G401 (cell line): Measurements from ENCODE around the gene MAP2K7. TPM values are rescaled to one million over a fixed set of nuclear protein-coding genes. Genes with fewer than 3 reads are reported as not detected.
"Not testable (repeated sequence)": the region's sequence is repeated elsewhere in the genome, so short reads cannot be mapped to it uniquely, and the experiment has no call there.

ENCODE experiments used
- DNase-seq: peaks from one replicate; pipeline ENCODE4 v3.0.0-alpha.2; 2015; ENCODE audit warnings: low spot score
- in situ Hi-C: cut with HindIII; loops from 2 replicates; pipeline ENCODE4 v1.10.0; 2016; ENCODE audit warnings: low sequenced_read_pairs, mixed read lengths
- total RNA-seq: library from RNA; depleted of rRNA; stranded (reverse); fragments of >200 nt; shearing (Covaris generic); gene quantifications from 2 replicates; pipeline ENCODE4 v1.2.3, GENCODE V29; 2014

MAP2K7 gene
- total RNA-seq, 1 experiment from 2014 or later: 16.2 TPM

GRCh38 chr19:7925171-7925851 lies 21.6 kb downstream of the MAP2K7 start:
- peak; percentile 50 for DNase-seq
- in situ Hi-C loops: no loop called here

DNA sequence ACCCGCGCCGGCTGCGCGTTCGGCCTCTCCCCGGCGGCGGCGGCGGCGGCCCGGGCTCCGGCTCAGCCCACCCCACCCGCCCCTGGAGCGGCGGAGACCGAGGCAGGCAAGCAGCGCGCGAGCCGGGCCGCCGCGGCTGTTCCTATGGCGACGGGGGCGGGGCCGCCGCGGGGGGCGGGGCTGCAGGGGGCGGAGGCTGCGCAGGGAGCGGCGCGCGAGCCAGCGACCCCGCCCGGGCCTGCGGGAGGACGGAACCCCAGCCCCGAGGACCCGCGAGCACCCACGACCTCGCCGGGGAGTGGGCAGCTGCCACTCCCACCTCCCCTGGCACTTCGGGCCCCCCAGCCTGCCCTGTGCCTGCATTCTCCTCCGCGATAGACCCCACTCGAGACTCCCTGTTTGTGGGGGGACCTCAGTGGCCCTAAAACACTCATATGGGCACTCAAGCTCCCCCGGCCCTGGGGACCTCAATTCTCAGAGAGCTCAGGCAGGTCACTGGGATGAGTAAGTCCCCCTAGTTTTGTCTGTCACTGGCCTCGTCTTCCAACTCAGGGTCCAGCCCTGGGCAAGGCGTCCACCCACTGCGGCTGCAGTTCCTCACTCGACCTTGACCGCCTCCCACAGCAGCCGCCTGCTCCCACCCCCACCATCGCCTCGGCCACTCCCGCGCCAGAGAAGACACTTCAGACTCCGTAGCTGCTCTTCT lies 22.5 kb downstream of the MAP2K7 start, which contains the start of gene CTXN1:
CTXN1 (minus strand) TSS at position 115 of the 706 bp plus-strand sequence. CDS start 597 bp downstream, outside the sequence.
- in situ Hi-C loops: no loop called here
- no peak for DNase-seq

- DNase-seq: no peak
- in situ Hi-C loops: no loop called here
These were observed 23.3 kb downstream of the MAP2K7 start for GRCh38 chr19:7926727-7927604.

- DNase-seq: no peak
- in situ Hi-C loops: no loop called here
These were observed 24.1 kb downstream of the MAP2K7 start for GRCh38 chr19:7927605-7928333.

DNA sequence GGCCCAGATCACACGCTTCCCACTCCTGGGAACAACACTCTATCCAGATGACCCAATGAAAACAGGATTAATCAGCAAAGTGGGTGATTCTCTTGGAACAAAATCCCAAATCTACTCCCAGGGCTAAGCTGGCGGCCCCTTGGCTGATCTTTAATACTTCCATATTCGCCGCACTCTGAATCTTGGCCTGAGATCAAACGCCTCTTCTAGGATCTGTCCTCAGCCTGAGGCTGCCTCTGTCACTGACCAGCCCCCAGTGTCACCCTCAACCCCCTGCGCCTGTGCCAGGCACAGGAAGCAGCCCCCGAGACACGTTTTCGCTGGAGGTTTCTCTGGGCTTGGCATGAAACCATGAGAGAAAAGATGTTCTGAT lies 24.6 kb downstream of the MAP2K7 start:
- in situ Hi-C loops: no loop called here

DNA sequence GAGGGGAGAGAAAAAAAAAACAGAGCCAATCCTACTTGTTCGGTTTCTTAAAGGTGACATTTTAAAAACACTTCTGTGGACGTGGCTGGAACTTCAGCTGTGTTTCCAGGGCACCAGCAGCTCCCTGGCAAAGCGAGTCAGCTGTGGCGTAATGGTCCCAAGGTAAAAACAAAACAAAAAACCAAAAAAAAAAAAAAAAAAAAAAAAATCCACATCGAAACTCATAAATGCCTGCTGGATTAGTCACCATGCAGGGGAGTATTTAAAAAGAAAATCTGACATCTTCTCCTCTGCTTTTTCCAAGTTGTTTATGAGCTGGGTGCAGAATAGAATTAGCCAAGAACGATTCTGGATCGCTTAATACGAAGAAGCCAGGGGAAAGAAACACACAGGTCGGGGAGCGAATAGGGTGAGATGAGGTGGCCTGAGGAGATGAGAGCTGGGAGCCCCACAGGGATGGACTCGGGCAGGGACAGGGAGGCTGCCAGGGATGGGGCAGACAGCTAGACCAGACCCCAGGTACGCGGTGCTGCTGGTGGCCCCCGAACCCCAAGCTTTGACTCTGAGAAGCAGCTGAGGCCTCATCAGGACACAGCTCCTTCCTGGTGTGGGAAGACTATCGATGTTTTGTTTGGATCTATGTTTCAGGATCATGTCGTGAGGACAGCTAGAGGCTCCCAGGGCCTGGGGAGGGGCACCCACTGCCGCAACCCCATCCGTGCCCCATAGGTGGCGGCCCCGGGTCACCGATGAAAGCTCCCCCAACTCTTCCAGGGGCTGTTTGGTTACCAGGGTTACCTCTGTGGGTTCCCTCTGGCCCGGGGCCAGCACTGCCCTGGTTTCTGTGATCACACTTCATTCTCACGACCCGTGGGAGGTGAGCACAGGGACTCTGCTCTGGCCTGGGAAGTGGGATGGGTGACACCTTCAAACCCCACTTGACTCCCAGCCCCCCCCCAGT lies 25.3 kb downstream of the MAP2K7 start:
- no peak for DNase-seq
- in situ Hi-C loops: no loop called here

More for the DNA sequence above, 24.6 kb downstream of the MAP2K7 start:
- no peak for DNase-seq

DNA sequence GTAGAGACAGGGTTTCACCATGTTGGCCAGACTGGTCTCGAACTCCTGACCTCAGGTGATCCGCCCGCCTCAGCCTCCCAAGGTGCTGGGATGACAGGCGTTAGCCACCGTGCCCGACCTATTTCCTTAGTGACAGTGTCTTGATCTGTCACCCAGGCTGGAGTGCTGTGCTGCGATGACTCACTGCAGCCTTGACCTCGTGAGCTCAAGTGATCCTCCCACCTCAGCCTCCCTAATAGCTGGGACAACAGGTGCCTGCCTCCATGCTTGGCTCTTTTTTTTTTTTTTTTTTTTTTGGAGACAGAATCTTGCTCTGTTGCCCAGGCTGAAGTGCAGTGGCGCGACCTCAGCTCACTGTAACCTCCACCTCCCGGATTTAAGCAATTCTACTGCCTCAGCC lies 26.4 kb downstream of the MAP2K7 start:
- in situ Hi-C loops, DNase-seq: not testable (repeated sequence)

- DNase-seq: no peak
- in situ Hi-C loops: no loop called here
These were observed 27.1 kb downstream of the MAP2K7 start for GRCh38 chr19:7930765-7931164.

GRCh38 chr19:7931221-7932061 lies 27.8 kb downstream of the MAP2K7 start:
- DNase-seq: no peak
- in situ Hi-C loops: no loop called here

- DNase-seq: no peak
- in situ Hi-C loops: no loop called here
These were observed 28.7 kb downstream of the MAP2K7 start for GRCh38 chr19:7932276-7932929.

DNA sequence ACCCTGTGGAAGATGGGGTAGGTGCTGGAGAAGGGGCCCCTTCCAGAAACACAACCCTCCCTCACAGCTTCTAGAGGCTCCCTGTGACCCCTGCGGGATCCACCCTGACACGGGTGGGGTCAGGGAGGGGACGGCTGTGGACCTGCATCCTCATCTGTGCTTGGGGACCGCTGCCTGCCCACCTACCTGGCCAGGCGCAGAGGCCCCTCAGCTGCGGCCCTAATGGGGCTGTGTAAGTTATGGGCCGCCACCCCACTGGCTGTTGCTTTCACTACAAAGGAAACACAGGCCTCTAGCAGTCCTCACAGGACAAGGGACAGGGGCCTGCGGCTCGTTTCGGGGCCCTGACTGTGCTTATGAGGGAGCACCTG lies 29.2 kb downstream of the MAP2K7 start:
- DNase-seq: no peak
- in situ Hi-C loops: no loop called here

DNA sequence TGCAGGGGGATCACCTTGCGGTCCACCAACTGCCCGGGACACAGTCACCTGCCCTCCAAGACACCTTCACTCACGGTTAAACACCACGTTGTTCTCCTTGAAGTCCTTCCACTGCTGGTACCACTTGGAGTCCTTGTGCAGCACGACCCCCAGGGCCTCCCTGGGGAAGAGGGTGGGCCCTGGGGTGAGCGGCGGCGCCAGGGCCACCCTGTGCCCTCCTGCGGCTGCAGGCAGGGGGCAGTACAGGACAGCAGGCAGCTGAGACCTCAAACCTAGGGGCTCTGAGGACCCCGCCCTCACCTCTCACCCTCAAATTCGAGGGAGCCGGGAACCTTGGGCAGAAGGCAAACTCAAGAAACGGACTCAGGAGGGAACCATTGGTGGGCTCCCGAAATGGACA lies 29.7 kb downstream of the MAP2K7 start:
- in situ Hi-C loops: no loop called here
- no peak for DNase-seq

DNA sequence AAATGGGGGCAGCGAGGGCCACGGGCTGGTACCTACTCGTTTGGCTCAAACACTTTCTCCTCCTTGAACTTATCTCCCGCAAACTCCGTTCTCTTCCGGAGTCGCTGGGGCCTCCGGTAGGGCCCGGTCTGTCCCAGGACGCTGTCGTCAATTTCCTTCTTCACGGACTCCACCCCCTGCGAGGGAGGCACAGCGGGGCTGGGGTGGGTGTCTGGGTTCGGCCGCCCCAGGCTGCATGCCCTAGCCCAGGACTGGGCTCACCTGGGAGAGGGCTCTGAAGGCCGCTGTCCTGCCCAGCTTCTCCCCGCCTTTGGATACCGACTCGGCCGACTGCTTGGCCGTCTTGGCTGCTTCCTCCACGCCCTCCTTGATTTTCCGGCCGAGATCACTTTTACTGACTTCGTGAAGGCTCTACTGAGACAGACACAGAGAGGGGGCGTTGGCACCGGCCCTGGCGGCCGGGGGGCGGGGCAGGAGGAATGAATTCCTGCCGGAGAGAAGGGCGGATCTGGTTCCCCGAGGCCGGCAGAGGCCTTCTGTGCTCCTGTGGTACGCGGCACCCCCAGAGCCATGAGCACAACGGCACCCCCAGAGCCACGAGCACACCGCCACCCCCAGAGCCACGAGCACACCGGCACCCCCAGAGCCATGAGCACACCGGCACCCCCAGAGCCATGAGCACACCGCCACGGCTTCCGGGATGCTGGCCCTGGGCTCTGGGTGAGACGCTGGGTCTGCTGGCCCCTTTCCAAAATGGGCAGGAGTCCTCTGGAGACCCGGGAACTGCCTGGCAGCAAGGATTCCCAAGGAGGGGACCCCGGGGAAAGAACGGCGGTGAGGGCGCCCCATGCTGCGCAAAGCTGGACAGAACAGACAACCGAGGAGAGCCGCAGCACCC lies 30.4 kb downstream of the MAP2K7 start:
- DNase-seq: no peak
- in situ Hi-C loops: no loop called here

- in situ Hi-C loops: no loop called here
- no peak for DNase-seq
These were observed 31.1 kb downstream of the MAP2K7 start for GRCh38 chr19:7934766-7935165.

GRCh38 chr19:7940841-7941240 lies 37.2 kb downstream of the MAP2K7 start:
- in situ Hi-C loops: no loop called here
- no peak for DNase-seq
